GM19351 (cell line): Measurements from ENCODE around the gene NRXN3.

Source experiments
- ATAC-seq: cut with Tn5 transposase; IDR thresholded peaks from one replicate; pipeline ENCODE4 v1.9.1; 2021; ENCODE audit warnings: mild to moderate bottlenecking, moderate library complexity; ENCODE audit not compliant: unreplicated experiment

The NRXN3 gene

GRCh38 chr14:79318371-79318770 is 1148.2 kb downstream of the NRXN3 start:
- no peak for ATAC-seq

- no peak for ATAC-seq
Measured at GRCh38 chr14:79320561-79320960, 1150.4 kb downstream of the NRXN3 start.

- ATAC-seq, result no peak
Measured at GRCh38 chr14:79321070-79321469, 1150.9 kb downstream of the NRXN3 start.

GRCh38 chr14:79325071-79325470 is 1154.9 kb downstream of the NRXN3 start:
- no peak for ATAC-seq

- no peak for ATAC-seq
Measured at GRCh38 chr14:79325557-79325956, 1155.4 kb downstream of the NRXN3 start.

DNA sequence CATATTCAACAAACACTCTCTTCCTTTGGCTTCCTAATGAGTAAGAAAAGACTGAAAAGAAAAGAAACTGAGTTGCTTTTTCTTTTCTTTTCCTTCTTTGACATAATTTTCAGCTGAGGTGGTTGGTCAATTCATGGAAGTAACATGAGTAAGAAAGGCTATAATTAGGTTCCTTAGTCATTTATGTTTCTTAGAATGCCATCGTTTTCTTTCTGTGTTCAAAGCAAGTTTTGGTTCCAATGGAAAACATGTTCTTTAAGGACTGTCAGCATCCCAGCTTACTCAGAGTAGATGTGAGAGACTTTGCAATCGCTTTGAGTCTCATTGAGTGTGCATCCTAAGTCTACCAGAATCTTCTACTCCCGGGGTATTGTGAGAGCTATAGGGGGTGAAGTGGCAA is 1158.7 kb downstream of the NRXN3 start:
- ATAC-seq, result no peak

DNA sequence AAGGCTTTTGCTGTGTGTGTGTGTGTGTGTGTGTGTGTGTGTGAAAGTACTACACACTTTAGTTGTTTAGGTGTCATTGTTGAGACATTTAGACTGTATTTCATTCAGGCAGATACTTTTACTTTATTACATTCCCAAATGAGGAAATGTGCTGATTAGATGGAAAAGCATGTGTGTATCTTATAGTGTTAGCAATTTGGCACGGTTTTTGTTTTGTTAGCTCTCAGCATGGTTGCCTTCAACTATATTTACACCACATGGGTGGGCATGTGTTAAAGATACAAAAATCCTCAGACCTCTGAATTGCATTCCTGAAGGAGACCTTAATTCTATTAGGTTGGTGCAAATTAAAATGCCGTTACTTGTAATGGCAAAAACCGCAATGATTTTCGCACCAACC is 1161.7 kb downstream of the NRXN3 start:
- no peak for ATAC-seq

- no peak for ATAC-seq
Measured at GRCh38 chr14:79332504-79333197, 1162.5 kb downstream of the NRXN3 start.

- no peak for ATAC-seq
Measured at GRCh38 chr14:79333198-79333546, 1163.0 kb downstream of the NRXN3 start.

- no peak for ATAC-seq
Measured at GRCh38 chr14:79334272-79334671, 1164.1 kb downstream of the NRXN3 start.

DNA sequence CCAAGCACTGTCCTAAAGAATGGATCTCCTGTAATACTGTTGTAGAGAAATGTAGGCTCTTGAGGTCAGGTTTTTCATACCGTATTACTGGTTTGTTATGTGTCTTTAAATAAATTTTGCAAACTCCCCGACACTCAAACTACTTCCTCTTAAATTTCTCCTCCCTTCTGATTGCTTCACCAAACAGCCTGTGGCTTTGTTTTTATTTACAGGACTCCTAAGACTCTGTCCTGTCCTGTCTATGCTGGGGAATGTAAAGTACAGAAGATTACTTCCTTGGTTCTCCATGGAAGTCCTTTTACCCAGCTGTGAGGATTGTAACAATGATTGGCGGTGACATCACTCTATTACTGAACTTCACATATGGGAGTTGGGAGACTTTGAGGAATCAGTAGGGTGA is 1167.6 kb downstream of the NRXN3 start:
- ATAC-seq, result no peak

DNA sequence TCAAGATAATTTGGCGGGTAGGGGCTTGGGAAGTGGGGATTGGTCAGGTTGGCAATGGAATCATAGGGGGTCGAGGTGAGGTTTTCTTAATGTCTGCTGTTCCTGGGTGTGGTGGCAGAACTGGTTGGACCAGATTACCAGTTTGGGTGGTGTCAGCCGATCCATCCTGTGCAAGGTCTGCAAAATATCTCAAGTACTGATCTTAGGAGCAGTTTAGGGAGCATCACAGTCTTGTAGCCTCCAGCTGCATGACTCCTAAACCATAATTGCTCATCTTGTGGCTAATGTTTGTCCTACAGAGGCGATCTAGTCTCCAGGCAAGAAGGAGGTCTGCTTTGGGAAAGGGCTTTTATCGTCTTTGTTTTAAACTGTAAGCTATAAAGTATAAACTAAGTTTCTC is 1172.8 kb downstream of the NRXN3 start:
- no peak for ATAC-seq

GRCh38 chr14:79351011-79351410 is 1180.8 kb downstream of the NRXN3 start:
- no peak for ATAC-seq

DNA sequence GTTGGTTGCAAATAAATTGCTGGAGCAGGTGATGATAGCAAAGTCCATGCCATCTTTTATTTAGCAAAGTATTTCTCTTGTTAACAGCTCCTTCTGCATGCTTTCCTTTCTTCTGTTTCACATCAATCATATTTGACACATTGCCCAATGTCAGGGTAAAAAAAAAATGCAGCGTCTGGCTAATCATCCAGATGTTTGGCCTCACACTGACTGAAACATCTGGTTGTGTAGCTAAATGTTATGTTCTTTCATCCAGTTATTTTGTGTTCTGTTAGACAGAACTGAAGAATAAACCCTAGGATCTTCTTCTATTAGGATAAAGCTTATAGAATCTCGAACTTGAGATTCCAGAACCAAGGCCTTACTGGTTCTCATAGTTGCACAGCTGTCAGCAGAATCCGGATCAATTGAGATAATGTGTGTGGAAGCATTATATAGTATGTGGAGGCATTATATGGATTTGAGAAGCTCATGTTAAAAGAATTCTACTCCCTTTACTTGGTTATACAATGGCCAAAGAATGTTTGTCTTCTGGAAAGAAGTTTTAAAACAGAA is 1182.0 kb downstream of the NRXN3 start:
- no peak for ATAC-seq

GRCh38 chr14:79354336-79354735 is 1184.2 kb downstream of the NRXN3 start:
- ATAC-seq, result no peak

DNA sequence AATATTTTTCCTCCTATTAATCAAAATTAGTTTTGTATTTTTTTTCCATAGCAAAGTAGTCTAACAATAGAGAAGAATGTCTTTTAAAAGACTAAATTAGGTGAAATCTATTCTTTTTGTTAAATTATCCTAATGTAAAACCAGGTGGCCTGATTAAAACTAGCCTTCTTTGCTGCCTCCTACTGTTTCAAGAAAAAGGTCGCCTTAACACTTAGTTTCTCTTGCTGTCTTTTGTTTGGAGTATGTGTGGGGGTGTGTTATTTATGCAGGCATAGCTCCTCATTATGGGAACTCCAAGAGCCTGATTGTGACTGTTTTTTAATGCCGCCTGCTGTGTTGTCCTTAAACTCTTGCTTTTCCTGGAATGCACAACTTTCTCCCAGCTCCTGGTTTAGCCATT is 1185.9 kb downstream of the NRXN3 start:
- ATAC-seq, result no peak

GRCh38 chr14:79357307-79357706 is 1187.1 kb downstream of the NRXN3 start:
- ATAC-seq, result no peak

DNA sequence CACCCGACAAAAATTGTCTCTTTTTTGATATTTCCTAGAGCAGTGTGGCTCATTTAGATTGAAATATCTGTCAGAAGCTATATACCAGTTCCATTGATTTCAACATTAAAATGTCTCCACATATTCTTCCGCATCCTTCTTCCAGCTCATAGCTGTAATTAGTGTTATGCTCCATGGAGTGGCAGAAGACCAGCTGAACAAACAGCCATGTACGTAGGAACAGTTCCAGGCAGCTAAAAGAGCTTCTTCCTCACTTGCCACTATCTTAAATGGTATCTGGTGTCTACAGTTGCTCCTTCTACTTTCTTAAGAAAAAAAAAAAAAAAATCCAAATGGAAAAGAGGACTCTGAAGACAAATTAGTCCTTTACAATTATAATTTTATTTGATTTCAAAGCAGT is 1193.1 kb downstream of the NRXN3 start:
- ATAC-seq, result no peak

- no peak for ATAC-seq
Measured at GRCh38 chr14:79369359-79370332, 1199.5 kb downstream of the NRXN3 start.

DNA sequence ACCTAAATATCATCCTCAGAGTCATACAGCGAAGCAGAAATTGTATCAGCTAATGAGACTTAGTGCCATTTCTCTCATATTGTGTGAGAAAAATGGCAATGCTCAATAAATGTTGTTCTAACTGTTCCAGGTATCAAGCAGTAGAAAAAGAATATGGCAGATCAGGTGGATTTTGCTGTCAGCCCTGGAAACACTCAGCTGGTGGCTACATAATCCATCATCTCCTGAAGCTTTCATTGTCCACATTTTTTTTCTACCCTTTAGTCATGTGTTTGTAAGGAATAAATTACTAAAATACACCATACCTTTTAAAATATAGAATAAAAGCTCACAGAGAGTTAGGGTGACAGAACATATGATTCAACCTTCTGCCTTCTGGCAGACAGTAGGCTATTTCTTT is 1200.8 kb downstream of the NRXN3 start:
- no peak for ATAC-seq

- ATAC-seq, result no peak
Measured at GRCh38 chr14:79373451-79373850, 1203.3 kb downstream of the NRXN3 start.

DNA sequence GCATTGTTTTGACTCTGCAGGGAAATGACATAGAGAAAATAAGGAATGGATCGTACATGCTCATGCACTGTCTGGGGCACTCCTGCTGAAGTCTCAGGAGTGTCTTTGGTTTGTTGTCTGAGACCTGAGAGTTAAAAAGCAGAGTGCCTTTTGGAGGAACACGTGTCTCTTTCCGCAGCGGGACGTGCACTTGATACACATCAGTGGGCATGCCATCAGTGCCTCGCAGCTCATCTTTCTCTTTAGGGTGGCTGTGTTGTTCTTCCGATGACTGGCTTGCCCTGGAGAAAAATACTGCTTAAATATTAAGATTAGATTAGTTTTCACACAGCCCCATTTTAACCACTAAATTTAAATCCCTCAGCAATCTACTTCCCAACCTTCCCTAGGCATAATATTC is 1205.2 kb downstream of the NRXN3 start:
- no peak for ATAC-seq
